Measurements from ENCODE around the gene EFCAB3. TPM values are rescaled to one million over a fixed set of nuclear protein-coding genes. Genes with fewer than 3 reads are reported as not detected.
"Not testable (repeated sequence)": the region's sequence is repeated elsewhere in the genome, so short reads cannot be mapped to it uniquely, and the experiment has no call there.

The EFCAB3 gene
- total and polyA plus RNA-seq, 5 experiments from 2014 or later = not detected

GRCh38 chr17:62435251-62435650, 54.9 kb downstream of the EFCAB3 start:
- H3K9me3 Mint-ChIP-seq, DNase-seq, H3K4me3 Mint-ChIP-seq, H3K27ac Mint-ChIP-seq, ATAC-seq, POLR2A ChIA-PET, H3K4me1 Mint-ChIP-seq, H3K27me3 Mint-ChIP-seq: not testable (repeated sequence)
- H3K36me3 Mint-ChIP-seq = peaks cover 0 to 87% (median 16%) of the 10 kb centered on the region in 3 donors

GRCh38 chr17:62441181-62441580, 60.8 kb downstream of the EFCAB3 start:
- POLR2A ChIA-PET = not testable (repeated sequence)

GRCh38 chr17:62444063-62444462, 63.7 kb downstream of the EFCAB3 start:
- Mint-ChIP-seq H3K4me3 (no peak overlapping the region), H3K36me3 (peaks cover 0 to 87% (median 17%) of the 10 kb centered on the region in 3 donors), H3K27ac (peak overlapping the region in 1 of 10 donors; percentile 46), H3K9me3 (no peaks in the 10 kb centered on the region), H3K27me3 (no peaks in the 10 kb centered on the region), H3K4me1 (no peaks in the 10 kb centered on the region)
- POLR2A ChIA-PET = no interaction called here
- DNase-seq (no peak), ATAC-seq (no peak)

More at GRCh38 chr17:62441181-62441580, 60.8 kb downstream of the EFCAB3 start:
- not testable (repeated sequence) for DNase-seq, ATAC-seq, H3K27me3 Mint-ChIP-seq, H3K4me1 Mint-ChIP-seq, H3K9me3 Mint-ChIP-seq, H3K4me3 Mint-ChIP-seq, H3K27ac Mint-ChIP-seq
- peaks cover 0 to 89% (median 22%) of the 10 kb centered on the region in 3 donors for H3K36me3 Mint-ChIP-seq

DNA sequence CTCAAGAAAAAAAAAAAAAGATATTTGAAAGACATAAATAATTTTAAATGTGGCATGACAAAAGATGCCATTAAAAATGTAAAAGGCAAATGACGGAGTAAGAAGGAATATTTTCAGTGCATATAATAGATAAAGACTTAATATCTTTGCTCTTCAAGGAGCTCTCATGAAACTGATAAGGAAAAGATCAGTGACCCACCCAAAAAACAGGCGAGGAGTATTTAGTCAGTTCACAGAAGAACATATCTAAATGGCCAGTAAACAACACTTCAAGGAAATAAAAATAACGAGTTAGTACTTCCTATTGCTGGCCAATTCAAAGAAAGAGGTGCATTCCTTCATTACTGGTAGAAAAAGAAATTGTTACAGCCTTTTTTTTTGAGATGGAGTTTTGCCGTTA, 65.4 kb downstream of the EFCAB3 start:
- ATAC-seq, H3K4me3 Mint-ChIP-seq, H3K9me3 Mint-ChIP-seq, POLR2A ChIA-PET, H3K27me3 Mint-ChIP-seq, H3K4me1 Mint-ChIP-seq, DNase-seq, H3K27ac Mint-ChIP-seq: not testable (repeated sequence)
- peaks cover 0 to 81% (median 12%) of the 10 kb centered on the region in 3 donors for H3K36me3 Mint-ChIP-seq

- peaks cover 0 to 33% (median 3%) of the 10 kb centered on the region in 3 donors for H3K36me3 Mint-ChIP-seq
- not testable (repeated sequence) for H3K9me3 Mint-ChIP-seq
Observed at GRCh38 chr17:62452195-62452594, 71.8 kb downstream of the EFCAB3 start.

GRCh38 chr17:62453041-62453440, 72.7 kb downstream of the EFCAB3 start:
- H3K4me1 Mint-ChIP-seq = peaks cover 4 to 23% (median 9%) of the 10 kb centered on the region in 4 donors
- peak overlapping the region in 1 of 10 donors; percentile 48 for H3K27ac Mint-ChIP-seq
- DNase-seq, ATAC-seq, POLR2A ChIA-PET, H3K9me3 Mint-ChIP-seq, H3K4me3 Mint-ChIP-seq, H3K27me3 Mint-ChIP-seq: not testable (repeated sequence)
- peaks cover 0 to 25% (median 0%) of the 10 kb centered on the region in 3 donors for H3K36me3 Mint-ChIP-seq

More at GRCh38 chr17:62452195-62452594, 71.8 kb downstream of the EFCAB3 start:
- H3K27me3 Mint-ChIP-seq, DNase-seq, ATAC-seq, H3K4me3 Mint-ChIP-seq: not testable (repeated sequence)
- POLR2A ChIA-PET = interaction anchor here (0.7 kb wide), 1 partner anchor 16 kb away, joined by 3 read pairs; no protein-coding TSS in a partner anchor
- Mint-ChIP-seq H3K27ac (peak overlapping the region in 1 of 10 donors; percentile 43), H3K4me1 (peaks cover 4 to 23% (median 9%) of the 10 kb centered on the region in 4 donors)

- H3K9me3 Mint-ChIP-seq, ATAC-seq, H3K27me3 Mint-ChIP-seq, POLR2A ChIA-PET: not testable (repeated sequence)
- peak overlapping the region in 7 of 10 donors; percentile 2 to 83 (median 47) for H3K27ac Mint-ChIP-seq
- peak overlapping the region in 2 of 10 donors; percentile 15 to 48 for H3K4me3 Mint-ChIP-seq
- peaks cover 0 to 19% (median 0%) of the 10 kb centered on the region in 3 donors for H3K36me3 Mint-ChIP-seq
- peak in 1 of 10 donors; percentile 7 for DNase-seq
- H3K4me1 Mint-ChIP-seq = peaks cover 4 to 23% (median 9%) of the 10 kb centered on the region in 4 donors
Observed at GRCh38 chr17:62453656-62454055, 73.3 kb downstream of the EFCAB3 start.

GRCh38 chr17:62454111-62454510, 73.8 kb downstream of the EFCAB3 start:
- peak overlapping the region in 6 of 10 donors; percentile 46 to 83 (median 52) for H3K27ac Mint-ChIP-seq
- POLR2A ChIA-PET, H3K27me3 Mint-ChIP-seq, H3K9me3 Mint-ChIP-seq, DNase-seq, ATAC-seq: not testable (repeated sequence)
- H3K36me3 Mint-ChIP-seq = peaks cover 0 to 15% (median 0%) of the 10 kb centered on the region in 3 donors
- peaks cover 4 to 23% (median 9%) of the 10 kb centered on the region in 4 donors for H3K4me1 Mint-ChIP-seq
- peak overlapping the region in 1 of 10 donors; percentile 48 for H3K4me3 Mint-ChIP-seq

- H3K9me3 Mint-ChIP-seq = no peaks in the 10 kb centered on the region
- no peak overlapping the region for H3K27ac Mint-ChIP-seq
- no peak overlapping the region for H3K4me3 Mint-ChIP-seq
- H3K4me1 Mint-ChIP-seq = peaks cover 4 to 23% (median 9%) of the 10 kb centered on the region in 4 donors
- ATAC-seq = no peak
- no peak for DNase-seq
- POLR2A ChIA-PET = no interaction called here
- H3K36me3 Mint-ChIP-seq = peaks cover 0 to 5% (median 0%) of the 10 kb centered on the region in 3 donors
- H3K27me3 Mint-ChIP-seq = peaks cover 0 to 8% (median 0%) of the 10 kb centered on the region in 5 donors
Observed at GRCh38 chr17:62456016-62456415, 75.7 kb downstream of the EFCAB3 start.

DNA sequence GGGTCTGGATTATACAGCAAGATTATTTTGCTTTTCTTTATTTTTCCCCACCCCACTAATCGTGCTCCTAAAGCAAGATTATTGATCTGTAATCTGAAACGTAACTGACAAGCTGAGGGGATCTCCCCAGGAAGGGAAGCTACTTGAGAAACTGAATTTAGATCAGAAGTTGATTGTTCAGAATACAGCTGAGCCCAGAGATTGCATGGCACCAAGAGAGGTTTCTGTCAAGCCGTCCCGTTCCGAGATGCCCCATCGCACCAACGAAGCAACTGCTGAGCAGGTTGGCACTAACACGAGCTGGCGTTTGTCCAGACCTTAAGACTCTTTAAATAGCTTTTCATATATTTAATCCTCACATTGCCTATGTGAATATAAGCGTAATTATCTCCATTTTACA, 78.1 kb downstream of the EFCAB3 start:
- not testable (repeated sequence) for H3K36me3 Mint-ChIP-seq

GRCh38 chr17:62464422-62464821, 84.1 kb downstream of the EFCAB3 start:
- H3K4me1 Mint-ChIP-seq, H3K27me3 Mint-ChIP-seq, ATAC-seq, H3K4me3 Mint-ChIP-seq, H3K9me3 Mint-ChIP-seq, H3K27ac Mint-ChIP-seq, POLR2A ChIA-PET, DNase-seq, H3K36me3 Mint-ChIP-seq: not testable (repeated sequence)

More for the DNA sequence above, 78.1 kb downstream of the EFCAB3 start:
- H3K4me1 Mint-ChIP-seq, DNase-seq, H3K4me3 Mint-ChIP-seq, H3K27ac Mint-ChIP-seq, ATAC-seq, H3K27me3 Mint-ChIP-seq, POLR2A ChIA-PET, H3K9me3 Mint-ChIP-seq: not testable (repeated sequence)

GRCh38 chr17:62465271-62465670, 84.9 kb downstream of the EFCAB3 start:
- H3K27me3 Mint-ChIP-seq, POLR2A ChIA-PET, H3K4me1 Mint-ChIP-seq, DNase-seq, ATAC-seq, H3K4me3 Mint-ChIP-seq, H3K36me3 Mint-ChIP-seq, H3K9me3 Mint-ChIP-seq, H3K27ac Mint-ChIP-seq: not testable (repeated sequence)
